ENCODE measurements around the gene MORN1.

DNA sequence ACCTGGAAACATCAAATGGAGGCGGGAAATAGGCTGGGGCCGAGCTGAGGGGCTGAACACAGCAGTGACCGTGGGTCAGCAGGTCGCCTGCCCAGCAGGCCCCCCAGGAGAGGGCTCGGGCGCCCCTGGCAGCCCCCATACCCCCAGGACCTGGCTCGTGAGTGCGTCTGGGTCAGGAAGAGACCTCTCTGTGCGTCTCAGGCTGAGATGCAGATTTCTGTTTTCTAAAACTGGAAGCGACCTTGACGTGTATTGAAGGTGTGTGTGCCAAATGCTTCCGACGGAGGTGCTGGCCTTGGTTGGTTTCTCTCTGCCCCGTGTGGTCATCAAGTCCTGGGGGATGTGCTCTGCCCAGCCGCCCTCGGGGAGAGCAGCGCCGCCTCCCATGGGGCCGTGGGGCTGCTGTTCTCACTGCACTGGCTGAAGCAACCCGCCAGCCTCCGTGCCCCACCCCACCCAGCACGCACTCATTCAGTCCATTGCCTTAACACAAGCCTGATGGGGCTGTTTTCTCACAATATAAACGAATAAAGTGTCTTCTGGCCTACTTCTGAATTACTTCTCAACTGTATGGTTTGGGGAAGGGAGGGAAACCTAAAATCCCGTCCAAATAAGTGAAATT, 13.6 kb upstream of the MORN1 start:
- TF ChIP-seq POLR2A (IDR thresholded peaks at IDR 0.05; ENCODE audit: low read depth, low read length) (peak; percentile 23; the same call in 1 of the 2 replicates), POLR2AphosphoS5 (IDR thresholded peaks at IDR 0.05; ENCODE audit: low read depth, low read length) (no peak), TAF1 (IDR thresholded peaks at IDR 0.05; ENCODE audit: borderline replicate concordance, low read depth, low read length) (no peak)

All from GM12892 (cell line).